Liver (tissue), 3 donors: ENCODE results near the gene CUZD1.

Experiments used
- EGR1 ChIP-seq, 2 donors: IDR thresholded peaks; 2 replicates each; pipeline ENCODE4 v1.6.1; 2016 to 2018; ENCODE audit warnings: antibody characterized with exemption in 2 of 2, low read depth in 2 of 2
- RAD21 ChIP-seq, 2 donors: IDR thresholded peaks; 2 replicates each; pipeline ENCODE4 v1.6.1; 2016; ENCODE audit warnings: antibody characterized with exemption in 2 of 2, mild to moderate bottlenecking in 2 of 2
- REST ChIP-seq: IDR thresholded peaks from 2 replicates; pipeline ENCODE4 v1.6.1; 2016; ENCODE audit warnings: antibody characterized with exemption, mild to moderate bottlenecking
- TAF1 ChIP-seq: conservative IDR thresholded peaks from 2 replicates; pipeline ENCODE4 v1.6.1; 2016; ENCODE audit warnings: antibody characterized with exemption, mild to moderate bottlenecking
- YY1 ChIP-seq: IDR thresholded peaks from 2 replicates; pipeline ENCODE4 v1.6.1; 2016; ENCODE audit warnings: antibody characterized with exemption, mild to moderate bottlenecking
- ZBTB33 ChIP-seq: IDR thresholded peaks from 2 replicates; pipeline ENCODE4 v1.6.1; 2016; ENCODE audit warnings: antibody characterized with exemption
- TF ChIP-seq, protein P1 (sequence below): fragments of 150-350 bp; IDR thresholded peaks from 2 replicates; pipeline ENCODE4 v1.5.1; 2017; ENCODE audit warnings: improper control_type of control experiment, low read depth, low read length; ENCODE audit not compliant: missing input control
- donor health status: healthy.
- donor health status: healthy.

DNA sequence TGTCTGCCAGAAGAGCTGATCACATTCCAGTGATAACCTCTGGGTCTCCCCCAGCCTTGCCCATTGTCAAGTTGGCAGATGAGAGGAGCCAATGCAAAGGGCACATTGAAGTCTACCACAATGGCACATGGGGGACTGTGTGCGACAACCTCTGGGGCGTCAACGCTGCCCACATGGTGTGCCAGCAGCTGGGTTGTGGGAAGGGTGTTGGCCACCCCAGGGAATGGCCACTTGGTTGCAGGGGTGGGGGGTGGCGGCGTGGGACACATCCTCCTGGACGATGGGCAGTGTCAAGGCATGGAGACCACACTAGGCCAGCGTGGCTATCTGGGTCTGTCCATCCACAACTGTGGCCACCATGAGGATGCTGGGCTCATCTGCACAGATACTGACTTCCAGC is 43.4 kb downstream of the CUZD1 start:
- TF ChIP-seq YY1: no peak
- TF ChIP-seq, protein P1, sequence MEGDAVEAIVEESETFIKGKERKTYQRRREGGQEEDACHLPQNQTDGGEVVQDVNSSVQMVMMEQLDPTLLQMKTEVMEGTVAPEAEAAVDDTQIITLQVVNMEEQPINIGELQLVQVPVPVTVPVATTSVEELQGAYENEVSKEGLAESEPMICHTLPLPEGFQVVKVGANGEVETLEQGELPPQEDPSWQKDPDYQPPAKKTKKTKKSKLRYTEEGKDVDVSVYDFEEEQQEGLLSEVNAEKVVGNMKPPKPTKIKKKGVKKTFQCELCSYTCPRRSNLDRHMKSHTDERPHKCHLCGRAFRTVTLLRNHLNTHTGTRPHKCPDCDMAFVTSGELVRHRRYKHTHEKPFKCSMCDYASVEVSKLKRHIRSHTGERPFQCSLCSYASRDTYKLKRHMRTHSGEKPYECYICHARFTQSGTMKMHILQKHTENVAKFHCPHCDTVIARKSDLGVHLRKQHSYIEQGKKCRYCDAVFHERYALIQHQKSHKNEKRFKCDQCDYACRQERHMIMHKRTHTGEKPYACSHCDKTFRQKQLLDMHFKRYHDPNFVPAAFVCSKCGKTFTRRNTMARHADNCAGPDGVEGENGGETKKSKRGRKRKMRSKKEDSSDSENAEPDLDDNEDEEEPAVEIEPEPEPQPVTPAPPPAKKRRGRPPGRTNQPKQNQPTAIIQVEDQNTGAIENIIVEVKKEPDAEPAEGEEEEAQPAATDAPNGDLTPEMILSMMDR: no peak
- TF ChIP-seq TAF1: no peak
- no peak for TF ChIP-seq REST
- no peak for TF ChIP-seq RAD21 (IDR thresholded peaks at IDR 0.05)
- no peak for TF ChIP-seq EGR1 (IDR thresholded peaks at IDR 0.05; ENCODE audit: low read depth in 2 of 2)
- no peak for TF ChIP-seq ZBTB33
